HepG2 (cell line): Measurements from ENCODE around the gene RELL2. TPM values are rescaled to one million over a fixed set of nuclear protein-coding genes. Genes with fewer than 3 reads are reported as not detected.

Experiments used
- ATAC-seq: fragments of 200-7000 bp; cut with Tn5 transposase; 3 replicates; pipeline ENCODE4 v1.9.1; 2020; ENCODE audit warnings: mild to moderate bottlenecking, moderate library complexity
- BruUV-seq: library from RNA; stranded (reverse); fragments of 400-500 nt; replicated peaks from 2 replicates; lab custom pipeline; 2021; lab: Mats Ljungman, UMichigan
- CTCF ChIA-PET: fragments of 300-600 bp; formaldehyde crosslinking; extraction: SDS; loops from one replicate; lab custom pipeline; 2021; ENCODE audit warnings: low total read pairs, inconsistent platforms, low intra/inter-chr PET ratio; lab: Yijun Ruan, JAX
- POLR2A ChIA-PET: fragments of 350-600 bp; sonication (Branson Sonifier 250); formaldehyde crosslinking; loops from one replicate; lab custom pipeline; 2020; ENCODE audit warnings: antibody characterized with exemption, inconsistent platforms; lab: Yijun Ruan, JAX
- DNase-seq: peaks from one replicate; pipeline ENCODE4 v3.0.0-alpha.2; 2015; ENCODE audit warnings: low spot score
- FAIRE-seq: peaks from 3 replicates; lab custom pipeline; 2011; peaks lifted over from hg19 to GRCh38; lab: Jason Lieb, UNC
- H2AFZ ChIP-seq: one replicate; pipeline ENCODE4 v1.6.1; 2011; ENCODE audit warnings: low read length, inconsistent platforms
- H3K27ac ChIP-seq: fragments of 300-600 bp; 3 replicates; pipeline ENCODE4 v1.8.0; 2011; ENCODE audit warnings: mixed run types, mild to moderate bottlenecking, mixed read lengths, low read length, inconsistent platforms; ENCODE audit not compliant: insufficient read depth; ENCODE audit errors: extremely low read length
- H3K27me3 ChIP-seq, 2 experiments: fragments of 200-600 bp in 1 of 2; 2 replicates in 1 of 2; 3 replicates in 1 of 2; pipeline versions ENCODE4 v1.6.0 to v1.8.0; 2011; ENCODE audit warnings: low read length in 2 of 2, mild to moderate bottlenecking in 2 of 2, moderate library complexity in 2 of 2, inconsistent platforms in 1 of 2; ENCODE audit not compliant: insufficient read depth in 2 of 2, control insufficient read depth in 1 of 2
- H3K36me3 ChIP-seq, 2 experiments: fragments of 200-600 bp in 1 of 2; replicated peaks in 1 of 2; 2 replicates in 1 of 2; 3 replicates in 1 of 2; pipeline versions ENCODE4 v1.5.1 to v1.8.0; 2011; ENCODE audit warnings: low read length in 2 of 2, inconsistent platforms in 1 of 2; ENCODE audit not compliant: insufficient read depth in 2 of 2, control insufficient read depth in 1 of 2
- H3K4me1 ChIP-seq: 2 replicates; pipeline ENCODE4 v1.5.1; 2012; ENCODE audit warnings: low read length, inconsistent platforms; ENCODE audit not compliant: insufficient read depth
- H3K4me2 ChIP-seq: 2 replicates; pipeline ENCODE4 v1.6.0; 2011; ENCODE audit warnings: low read depth, low read length, inconsistent platforms
- H3K4me3 ChIP-seq, 3 experiments: fragments of 200-600 bp in 1 of 3; sonication (generic), shearing (Covaris generic) in 1 of 3; replicated peaks in 1 of 3; 2 replicates each; pipeline ENCODE4 v1.5.1; 2011 to 2016; ENCODE audit warnings: low read length in 3 of 3, inconsistent platforms in 2 of 3, low read depth in 2 of 3, mild to moderate bottlenecking in 2 of 3, control low read depth in 1 of 3, mixed read lengths in 1 of 3; ENCODE audit not compliant: insufficient read depth in 1 of 3
- H3K79me2 ChIP-seq: one replicate; pipeline ENCODE4 v1.6.1; 2011; ENCODE audit warnings: low read length, inconsistent platforms; ENCODE audit not compliant: insufficient read depth
- H3K9ac ChIP-seq: 2 replicates; pipeline ENCODE4 v1.6.0; 2011; ENCODE audit warnings: mild to moderate bottlenecking, low read depth, low read length, inconsistent platforms; ENCODE audit not compliant: insufficient read depth
- H3K9me3 ChIP-seq: 2 replicates; pipeline ENCODE4 v1.5.1; 2012; ENCODE audit warnings: mild to moderate bottlenecking, low read length
- H4K20me1 ChIP-seq: 2 replicates; pipeline ENCODE4 v1.6.0; 2011; ENCODE audit warnings: inconsistent platforms, mild to moderate bottlenecking, low read length, moderate library complexity; ENCODE audit not compliant: insufficient read depth
- ARNT2 ChIP-seq: sonication (generic); formaldehyde crosslinking; IDR thresholded peaks from 2 replicates; pipeline ENCODE4 v1.8.0; 2022; ENCODE audit warnings: mild to moderate bottlenecking, low read depth, missing genetic modification reagents, moderate library complexity
- CREB1 ChIP-seq, 2 experiments: fragments of 450-650 bp in 1 of 2; IDR thresholded peaks; 2 replicates each; pipeline ENCODE4 v1.6.1; 2016 to 2017; ENCODE audit warnings: control low read depth in 1 of 2, mild to moderate bottlenecking in 1 of 2, missing compliant biosample characterization in 1 of 2, missing genetic modification characterization in 1 of 2
- KDM1A ChIP-seq: IDR thresholded peaks from 2 replicates; pipeline ENCODE4 v1.6.1; 2016; ENCODE audit warnings: missing compliant biosample characterization
- NFIB ChIP-seq: sonication (generic); formaldehyde crosslinking; IDR thresholded peaks from 2 replicates; pipeline ENCODE4 v1.9.0; 2021; ENCODE audit warnings: missing genetic modification reagents, mild to moderate bottlenecking, borderline replicate concordance
- TAF15 ChIP-seq: fragments of 200-400 bp; formaldehyde crosslinking; IDR thresholded peaks from one replicate; pipeline ENCODE4 v1.6.1; 2018; ENCODE audit warnings: mild to moderate bottlenecking, low read depth, low read length; ENCODE audit not compliant: poor library complexity, severe bottlenecking
- TCF12 ChIP-seq, 2 experiments: fragments of 450-650 bp in 1 of 2; sonication (generic) in 1 of 2; formaldehyde crosslinking in 1 of 2; IDR thresholded peaks; 2 replicates each; pipeline versions ENCODE4 v1.6.1 to v1.8.0; 2017 to 2022; ENCODE audit warnings: antibody characterized with exemption in 1 of 2, mild to moderate bottlenecking in 1 of 2, missing genetic modification reagents in 1 of 2, moderate library complexity in 1 of 2
- ZMYM2 ChIP-seq: sonication (generic); formaldehyde crosslinking; IDR thresholded peaks from 2 replicates; pipeline ENCODE4 v1.8.0; 2022; ENCODE audit warnings: mild to moderate bottlenecking, missing genetic modification reagents
- ZNF761 ChIP-seq: sonication (generic); formaldehyde crosslinking; conservative IDR thresholded peaks from 2 replicates; pipeline ENCODE4 v1.4.0; 2020; ENCODE audit warnings: mild to moderate bottlenecking, missing genetic modification reagents
- ZNF780A ChIP-seq: sonication (generic); formaldehyde crosslinking; IDR thresholded peaks from 2 replicates; pipeline ENCODE4 v1.8.0; 2022; ENCODE audit warnings: mild to moderate bottlenecking, missing genetic modification reagents, moderate library complexity
- ZSCAN22 ChIP-seq: sonication (generic); formaldehyde crosslinking; IDR thresholded peaks from 2 replicates; pipeline ENCODE4 v1.4.0; 2020; ENCODE audit warnings: mild to moderate bottlenecking, missing genetic modification reagents
- in situ Hi-C: cut with HindIII; loops from 2 replicates; pipeline ENCODE4 v1.10.0; 2017; ENCODE audit warnings: low pct_unique_long_range_greater_than_20kb; ENCODE audit not compliant: extremely low pct_ligation_motif_present
- intact Hi-C: fragments of 100-400 bp; cut with micrococcal nuclease; formaldehyde crosslinking; loops from one replicate; pipeline ENCODE4 v1.10.0; 2022; ENCODE audit not compliant: unreplicated experiment
- polyA plus RNA-seq, 8 experiments: library from polyadenylated mRNA; depleted of rRNA in 3 of 8; stranded (reverse) in 7 of 8; unstranded in 1 of 8; fragments of >200 nt; fragmentation: Illumina TruSeq in 4 of 8; extraction: Trizol in 4 of 8; gene quantifications; 2 replicates each; pipeline versions ENCODE4 v1.2.1 to v1.2.3, GENCODE V29; 2011 to 2016; ENCODE audit warnings: low read depth in 4 of 8, missing spikeins in 1 of 8, mixed read lengths in 1 of 8; ENCODE audit not compliant: insufficient read depth in 1 of 8
- total RNA-seq, 5 experiments: library from RNA; depleted of rRNA; stranded (reverse); fragments of >200 nt; fragmentation: Illumina TruSeq; extraction: Trizol; gene quantifications; 2 replicates each; pipeline ENCODE4 v1.2.3, GENCODE V29; 2016; ENCODE audit warnings: low read depth in 1 of 5
- TF ChIP-seq, protein P1 (sequence below): sonication (generic); formaldehyde crosslinking; IDR thresholded peaks from 2 replicates; pipeline ENCODE4 v1.4.0; 2020; ENCODE audit warnings: missing genetic modification reagents, borderline replicate concordance
- TF ChIP-seq, protein P2 (sequence below): IDR thresholded peaks from 2 replicates; pipeline ENCODE4 v1.6.1; 2016; ENCODE audit warnings: missing genetic modification reagents, missing compliant biosample characterization

The RELL2 gene
- total and polyA plus RNA-seq, 2 of the 13 experiments (the other 11 are each of a cell fraction or from before 2014, with no cell fraction given) = 6.4 to 8.3 TPM

DNA sequence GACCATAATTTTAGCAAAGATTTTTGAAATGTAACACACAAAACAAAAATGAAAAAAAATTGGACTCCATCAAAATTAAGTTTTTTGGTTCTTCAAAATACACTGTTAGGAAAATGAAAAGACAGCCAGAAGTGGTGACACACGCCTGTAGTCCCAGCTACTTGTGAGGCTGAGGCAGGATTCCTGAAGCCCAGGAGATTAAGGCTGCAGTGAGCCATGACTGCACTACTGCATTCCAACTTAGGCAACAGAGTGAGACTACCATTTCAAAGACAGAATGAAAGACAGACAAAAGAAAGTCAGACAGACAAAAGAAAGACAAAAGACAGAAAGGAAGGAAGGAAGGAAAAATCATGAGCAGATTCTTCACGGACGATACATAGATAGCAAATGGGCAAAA lies 25.5 kb upstream of the RELL2 start (continued):
- TF ChIP-seq, protein P1, sequence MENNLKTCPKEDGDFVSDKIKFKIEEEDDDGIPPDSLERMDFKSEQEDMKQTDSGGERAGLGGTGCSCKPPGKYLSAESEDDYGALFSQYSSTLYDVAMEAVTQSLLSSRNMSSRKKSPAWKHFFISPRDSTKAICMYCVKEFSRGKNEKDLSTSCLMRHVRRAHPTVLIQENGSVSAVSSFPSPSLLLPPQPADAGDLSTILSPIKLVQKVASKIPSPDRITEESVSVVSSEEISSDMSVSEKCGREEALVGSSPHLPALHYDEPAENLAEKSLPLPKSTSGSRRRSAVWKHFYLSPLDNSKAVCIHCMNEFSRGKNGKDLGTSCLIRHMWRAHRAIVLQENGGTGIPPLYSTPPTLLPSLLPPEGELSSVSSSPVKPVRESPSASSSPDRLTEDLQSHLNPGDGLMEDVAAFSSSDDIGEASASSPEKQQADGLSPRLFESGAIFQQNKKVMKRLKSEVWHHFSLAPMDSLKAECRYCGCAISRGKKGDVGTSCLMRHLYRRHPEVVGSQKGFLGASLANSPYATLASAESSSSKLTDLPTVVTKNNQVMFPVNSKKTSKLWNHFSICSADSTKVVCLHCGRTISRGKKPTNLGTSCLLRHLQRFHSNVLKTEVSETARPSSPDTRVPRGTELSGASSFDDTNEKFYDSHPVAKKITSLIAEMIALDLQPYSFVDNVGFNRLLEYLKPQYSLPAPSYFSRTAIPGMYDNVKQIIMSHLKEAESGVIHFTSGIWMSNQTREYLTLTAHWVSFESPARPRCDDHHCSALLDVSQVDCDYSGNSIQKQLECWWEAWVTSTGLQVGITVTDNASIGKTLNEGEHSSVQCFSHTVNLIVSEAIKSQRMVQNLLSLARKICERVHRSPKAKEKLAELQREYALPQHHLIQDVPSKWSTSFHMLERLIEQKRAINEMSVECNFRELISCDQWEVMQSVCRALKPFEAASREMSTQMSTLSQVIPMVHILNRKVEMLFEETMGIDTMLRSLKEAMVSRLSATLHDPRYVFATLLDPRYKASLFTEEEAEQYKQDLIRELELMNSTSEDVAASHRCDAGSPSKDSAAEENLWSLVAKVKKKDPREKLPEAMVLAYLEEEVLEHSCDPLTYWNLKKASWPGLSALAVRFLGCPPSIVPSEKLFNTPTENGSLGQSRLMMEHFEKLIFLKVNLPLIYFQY (CRISPR knock-in tag) = no peak
- TF ChIP-seq ZSCAN22 (CRISPR knock-in tag) (no peak), NFIB (CRISPR knock-in tag) (no peak), ZMYM2 (CRISPR knock-in tag) (no peak), ARNT2 (no peak), KDM1A (CRISPR knock-in tag) (no peak), ZNF780A (CRISPR knock-in tag) (no peak), ZNF761 (CRISPR knock-in tag) (no peak), TCF12 (IDR thresholded peaks at IDR 0.05) (no peak), TCF12 (CRISPR knock-in tag; IDR thresholded peaks at IDR 0.05) (no peak)
- TF ChIP-seq, protein P2, sequence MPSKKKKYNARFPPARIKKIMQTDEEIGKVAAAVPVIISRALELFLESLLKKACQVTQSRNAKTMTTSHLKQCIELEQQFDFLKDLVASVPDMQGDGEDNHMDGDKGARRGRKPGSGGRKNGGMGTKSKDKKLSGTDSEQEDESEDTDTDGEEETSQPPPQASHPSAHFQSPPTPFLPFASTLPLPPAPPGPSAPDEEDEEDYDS (CRISPR knock-in tag) = no peak

GRCh38 chr5:141613344-141613743 lies 23.5 kb upstream of the RELL2 start:
- no peaks in the 10 kb centered on the region for H4K20me1 ChIP-seq
- no peak overlapping the region for H3K4me3 ChIP-seq
- BruUV-seq = no TSS peak
- ChIA-PET POLR2A (no interaction called here), CTCF (no interaction called here)
- intact Hi-C loops (no loop called here), in situ Hi-C loops (no loop called here)
- H3K9me3 ChIP-seq = no peaks in the 10 kb centered on the region
- peaks cover 81% of the 10 kb centered on the region for H3K4me1 ChIP-seq
- DNase-seq (no peak), FAIRE-seq (no peak), ATAC-seq (no peak)
- no peak overlapping the region for H3K4me2 ChIP-seq
- TF ChIP-seq TAF15 = no peak
- no peak for TF ChIP-seq CREB1 (IDR thresholded peaks at IDR 0.05)
- 0 out of 2 replicates have a peak, but pooled peaks have one; percentile 5 for TF ChIP-seq CREB1 (CRISPR knock-in tag; IDR thresholded peaks at IDR 0.05)
- H3K79me2 ChIP-seq = peaks cover 85% of the 10 kb centered on the region
- H3K9ac ChIP-seq = no peak overlapping the region
- no peaks in the 10 kb centered on the region for H3K36me3 ChIP-seq
- no peak overlapping the region for H2AFZ ChIP-seq
- no peaks in the 10 kb centered on the region for H3K27me3 ChIP-seq
- H3K27ac ChIP-seq = no peak overlapping the region
